Activated T-cell treated with anti-CD3 and anti-CD28 coated beads, Interleukin-2, amount 50 U/mL, for 4 hours (primary cell): ENCODE measurements around the gene MED29. TPM values are rescaled to one million over a fixed set of nuclear protein-coding genes. Genes with fewer than 3 reads are reported as not detected.

Experiments used
- ATAC-seq, 2 donors: fragments of 200-7000 bp; cut with Tn5 transposase; one replicate each; pipeline ENCODE4 v1.10.0; 2021
- DNase-seq: peaks from one replicate; pipeline ENCODE4 v3.0.0-alpha.2; 2020
- H3K27me3 Mint-ChIP-seq: one replicate; pipeline ENCODE4 v1.8.0; 2021; ENCODE audit warnings: low read depth, mixed read lengths
- H3K36me3 Mint-ChIP-seq: one replicate; pipeline ENCODE4 v1.8.0; 2022; ENCODE audit warnings: mixed read lengths; ENCODE audit not compliant: insufficient read depth
- H3K4me1 Mint-ChIP-seq: one replicate; pipeline ENCODE4 v1.8.0; 2021; ENCODE audit warnings: low read depth, mixed read lengths
- H3K4me3 Mint-ChIP-seq: one replicate; pipeline ENCODE4 v1.8.0; 2021; ENCODE audit warnings: mild to moderate bottlenecking, moderate library complexity, mixed read lengths
- H3K9me3 Mint-ChIP-seq: one replicate; pipeline ENCODE4 v1.8.0; 2021; ENCODE audit warnings: mixed read lengths
- total RNA-seq, 3 donors: library from RNA; stranded (reverse); gene quantifications; one replicate each; pipeline ENCODE4 v1.2.1, GENCODE V29; 2021

Gene MED29
- total RNA-seq, 3 donors from 2014 or later, result 39.5 to 43.1 (median 39.7) TPM

- no peaks in the 10 kb centered on the region for H3K27me3 Mint-ChIP-seq
- H3K9me3 Mint-ChIP-seq, result no peaks in the 10 kb centered on the region
- peaks cover 52% of the 10 kb centered on the region for H3K4me1 Mint-ChIP-seq
- no peak for ATAC-seq
- H3K36me3 Mint-ChIP-seq, result peaks cover 11% of the 10 kb centered on the region
- DNase-seq, result no peak
- H3K4me3 Mint-ChIP-seq, result peak overlapping the region; percentile 83
These were observed 17.4 kb downstream of the MED29 start for GRCh38 chr19:39408392-39409207.

DNA sequence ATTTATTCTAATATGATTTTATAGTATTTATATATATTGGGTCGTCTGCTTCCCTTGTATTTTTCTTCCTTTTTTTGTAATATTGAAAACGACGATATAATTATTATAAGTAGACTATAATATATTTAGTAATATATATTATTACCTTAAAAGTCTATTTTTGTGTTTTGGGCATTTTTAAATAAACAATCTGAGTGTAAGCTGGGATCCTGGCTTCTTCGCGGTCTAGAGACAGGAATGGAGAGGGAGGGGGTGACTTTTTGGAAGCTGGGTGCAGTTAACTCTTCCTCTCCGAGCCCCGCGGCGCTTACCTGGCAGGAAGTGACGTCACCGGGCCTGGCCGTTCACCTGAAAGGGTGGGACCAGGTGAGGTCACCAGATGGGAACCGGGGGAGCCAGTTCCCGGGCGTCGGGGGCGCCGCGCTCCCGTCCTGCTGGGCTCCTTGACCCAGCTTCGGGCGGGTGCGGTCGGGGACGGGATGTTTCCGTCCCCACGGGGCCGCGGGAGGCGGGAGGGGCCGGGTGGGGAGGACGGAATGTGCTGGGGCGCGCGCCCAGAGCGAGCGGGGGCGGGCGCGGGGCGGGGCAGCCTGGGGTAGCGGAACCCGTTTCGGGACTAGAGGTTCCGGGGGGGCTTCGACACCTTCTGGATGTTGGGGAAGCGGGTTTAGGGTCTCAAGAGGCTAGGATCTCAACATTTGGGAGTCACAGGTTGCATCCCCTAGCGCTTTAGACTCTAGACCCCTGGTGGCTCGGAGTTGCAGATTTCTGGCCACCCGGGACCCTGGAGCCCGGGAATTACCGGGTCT is 18.2 kb downstream of the MED29 start:
- peaks cover 56% of the 10 kb centered on the region for H3K4me1 Mint-ChIP-seq
- ATAC-seq, result peak in 1 of 2 donors; percentile 4

GRCh38 chr19:39410017-39410830 is 19.0 kb downstream of the MED29 start:
- ATAC-seq (peak; percentile 17 to 20), DNase-seq (peak; percentile 49)
- H3K4me3 Mint-ChIP-seq, result peak overlapping the region; percentile 86
- H3K9me3 Mint-ChIP-seq, result no peaks in the 10 kb centered on the region
- H3K27me3 Mint-ChIP-seq, result no peaks in the 10 kb centered on the region
- H3K36me3 Mint-ChIP-seq, result peaks cover 13% of the 10 kb centered on the region
- H3K4me1 Mint-ChIP-seq, result peaks cover 52% of the 10 kb centered on the region

More for the DNA sequence above, 18.2 kb downstream of the MED29 start:
- DNase-seq, result peak; percentile 82
- Mint-ChIP-seq H3K4me3 (peak overlapping the region; percentile 86), H3K27me3 (no peaks in the 10 kb centered on the region), H3K36me3 (peaks cover 11% of the 10 kb centered on the region), H3K9me3 (no peaks in the 10 kb centered on the region)

DNA sequence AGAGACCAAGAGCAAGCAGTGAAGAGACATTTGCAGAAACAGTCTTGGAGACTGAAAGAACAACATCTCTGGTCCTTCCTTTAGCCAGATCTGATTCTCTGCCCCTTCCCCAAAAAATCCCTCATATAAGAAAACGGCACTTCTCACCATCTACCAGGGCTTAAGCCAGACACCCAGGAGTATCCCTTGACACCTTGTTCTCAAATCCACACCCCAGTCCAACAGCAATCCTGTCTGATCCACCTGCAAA is 19.6 kb downstream of the MED29 start:
- peaks cover 13% of the 10 kb centered on the region for H3K36me3 Mint-ChIP-seq
- peaks cover 47% of the 10 kb centered on the region for H3K4me1 Mint-ChIP-seq
- no peaks in the 10 kb centered on the region for H3K27me3 Mint-ChIP-seq
- DNase-seq, result no peak
- peak overlapping the region; percentile 86 for H3K4me3 Mint-ChIP-seq
- ATAC-seq, result no peak
- H3K9me3 Mint-ChIP-seq, result no peaks in the 10 kb centered on the region

DNA sequence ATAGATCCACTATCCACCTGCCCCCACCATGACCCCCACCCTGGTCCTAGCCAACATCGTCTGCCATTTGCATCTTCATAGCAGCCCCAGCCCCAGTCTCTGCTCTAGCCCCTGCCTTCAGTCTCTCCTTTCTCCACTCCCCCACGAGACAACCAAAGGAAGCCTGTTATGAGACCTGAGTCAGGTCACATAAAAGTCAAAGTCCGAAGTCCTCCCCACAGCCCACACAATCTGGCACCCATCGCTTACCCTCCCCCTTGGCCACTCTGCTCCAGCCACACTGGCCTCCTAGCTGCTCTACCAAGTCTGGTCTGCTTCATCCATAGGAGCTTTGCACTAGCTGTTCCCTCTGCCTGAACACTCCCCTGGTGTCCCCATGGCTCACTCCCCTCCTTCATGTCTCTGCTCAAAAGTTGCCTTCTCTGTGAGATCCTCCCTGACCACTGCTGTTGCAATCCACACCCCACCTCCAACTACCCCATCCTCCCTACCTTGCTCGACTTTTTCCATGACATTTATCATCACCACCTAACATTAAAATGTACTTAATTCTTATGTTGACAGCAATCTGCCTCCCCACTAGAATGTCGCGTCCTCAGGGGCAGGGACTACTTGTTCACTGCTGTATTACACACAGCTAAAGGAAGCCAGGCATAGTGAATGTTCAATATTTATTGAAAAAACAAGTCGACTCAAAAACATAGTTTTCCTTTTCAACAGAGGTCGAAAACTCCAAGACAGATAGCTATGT is 20.1 kb downstream of the MED29 start:
- Mint-ChIP-seq H3K4me1 (peaks cover 43% of the 10 kb centered on the region), H3K36me3 (peaks cover 13% of the 10 kb centered on the region), H3K4me3 (peak overlapping the region; percentile 86), H3K27me3 (no peaks in the 10 kb centered on the region), H3K9me3 (no peaks in the 10 kb centered on the region)
- DNase-seq (no peak), ATAC-seq (no peak)

- no peaks in the 10 kb centered on the region for H3K9me3 Mint-ChIP-seq
- H3K27me3 Mint-ChIP-seq, result no peaks in the 10 kb centered on the region
- ATAC-seq, result peak; percentile 52 to 54
- H3K4me3 Mint-ChIP-seq, result peak overlapping the region; percentile 86
- DNase-seq, result peak; percentile 91
- H3K4me1 Mint-ChIP-seq, result peaks cover 41% of the 10 kb centered on the region
- H3K36me3 Mint-ChIP-seq, result peaks cover 13% of the 10 kb centered on the region
These were observed 20.6 kb downstream of the MED29 start for GRCh38 chr19:39411832-39412099.

GRCh38 chr19:39412100-39412866 is 21.1 kb downstream of the MED29 start, which contains the start of gene PLEKHG2:
TSS of gene PLEKHG2 (plus strand) at chr19:39412669. CDS start at chr19:39414087, 1,418 bp downstream.
- H3K27me3 Mint-ChIP-seq, result no peaks in the 10 kb centered on the region
- peak; percentile 97 for DNase-seq
- H3K4me3 Mint-ChIP-seq, result peak within 1 kb of the TSS; percentile 86
- peak; percentile 75 to 76 for ATAC-seq
- peaks cover 41% of the 10 kb centered on the region for H3K4me1 Mint-ChIP-seq
- no peaks in the 10 kb centered on the region for H3K9me3 Mint-ChIP-seq
- peaks cover 13% of the 10 kb centered on the region for H3K36me3 Mint-ChIP-seq

DNA sequence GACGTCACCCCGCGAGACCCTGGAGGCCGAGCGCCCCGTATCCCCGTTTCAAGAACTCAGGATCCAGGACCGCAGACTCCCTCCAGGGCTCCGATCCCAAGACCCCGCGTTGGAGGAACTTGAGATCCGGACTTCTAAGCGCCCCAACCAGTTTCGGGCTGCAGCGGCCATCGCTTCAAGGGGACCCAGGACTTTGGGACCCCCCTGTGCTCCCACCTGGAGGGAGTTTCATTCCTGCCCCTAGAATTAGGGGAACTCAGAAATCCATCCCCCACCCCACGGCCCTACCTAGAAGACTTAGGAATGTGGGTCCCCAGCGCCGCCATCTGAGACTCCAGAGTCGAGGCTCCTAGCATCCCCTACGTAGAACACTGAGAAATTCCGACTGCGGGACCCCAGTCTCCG is 21.7 kb downstream of the MED29 start:
- Mint-ChIP-seq H3K36me3 (peaks cover 12% of the 10 kb centered on the region), H3K9me3 (no peaks in the 10 kb centered on the region), H3K4me1 (peaks cover 40% of the 10 kb centered on the region), H3K27me3 (no peaks in the 10 kb centered on the region), H3K4me3 (peak overlapping the region; percentile 86)
- ATAC-seq (no peak), DNase-seq (no peak)

DNA sequence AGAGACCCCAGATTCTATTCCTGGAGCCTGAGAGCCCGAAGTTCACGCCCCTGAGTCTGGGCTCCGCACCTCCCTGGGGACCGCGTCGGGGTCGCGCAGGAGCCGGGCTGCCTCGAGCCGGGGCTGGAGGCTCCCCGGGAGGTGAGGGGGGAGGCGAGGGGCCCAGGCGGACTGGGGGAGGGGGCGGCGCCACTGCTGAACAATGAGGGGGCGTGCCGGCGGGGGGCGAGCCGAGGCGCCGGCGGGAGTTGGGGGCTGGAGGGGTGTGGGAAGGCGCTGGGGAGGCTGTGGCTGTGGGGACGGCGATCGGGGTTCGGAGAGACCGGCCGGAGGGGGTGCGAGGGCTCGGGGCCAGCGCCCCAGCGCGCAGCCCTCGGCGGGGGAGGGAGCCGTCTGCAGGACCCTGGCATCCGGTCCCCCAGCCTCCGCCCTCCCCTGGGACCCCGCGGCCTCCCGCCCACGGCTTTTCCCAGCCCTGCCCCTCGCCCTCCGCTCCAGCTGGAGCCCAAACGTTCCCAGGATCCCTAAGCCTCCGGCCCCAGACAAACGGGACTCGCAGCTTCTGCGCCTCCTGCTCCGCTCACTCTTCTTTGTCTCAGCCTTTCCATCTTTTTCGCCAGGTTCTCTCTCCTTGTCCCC is 22.2 kb downstream of the MED29 start:
- Mint-ChIP-seq H3K9me3 (no peaks in the 10 kb centered on the region), H3K36me3 (peaks cover 8% of the 10 kb centered on the region), H3K27me3 (no peaks in the 10 kb centered on the region), H3K4me1 (peaks cover 36% of the 10 kb centered on the region), H3K4me3 (peak overlapping the region; percentile 86)
- DNase-seq (no peak), ATAC-seq (no peak)

GRCh38 chr19:39413911-39414608 is 22.9 kb downstream of the MED29 start:
- Mint-ChIP-seq H3K9me3 (no peaks in the 10 kb centered on the region), H3K36me3 (peaks cover 5% of the 10 kb centered on the region), H3K4me3 (peak overlapping the region; percentile 86), H3K27me3 (no peaks in the 10 kb centered on the region), H3K4me1 (peaks cover 31% of the 10 kb centered on the region)
- ATAC-seq (no peak), DNase-seq (no peak)

- DNase-seq, result no peak
- peaks cover 6% of the 10 kb centered on the region for H3K36me3 Mint-ChIP-seq
- no peak for ATAC-seq
- H3K4me1 Mint-ChIP-seq, result peaks cover 26% of the 10 kb centered on the region
- H3K4me3 Mint-ChIP-seq, result no peak overlapping the region
- H3K27me3 Mint-ChIP-seq, result no peaks in the 10 kb centered on the region
- H3K9me3 Mint-ChIP-seq, result no peaks in the 10 kb centered on the region
These were observed 24.2 kb downstream of the MED29 start for GRCh38 chr19:39415111-39416046.
